Breast epithelium (tissue), 3 donors: Measurements from ENCODE around the gene SLC23A2.

Source experiments
- CTCF ChIP-seq, 3 donors: fragments of 450-650 bp; IDR thresholded peaks; one replicate each; pipeline ENCODE4 v1.5.1; 2016 to 2017; ENCODE audit warnings: antibody characterized with exemption in 3 of 3, mild to moderate bottlenecking in 3 of 3, moderate library complexity in 3 of 3
- POLR2A ChIP-seq: fragments of 450-650 bp; IDR thresholded peaks from one replicate; pipeline ENCODE4 v1.6.1; 2016; ENCODE audit warnings: antibody characterized with exemption, mild to moderate bottlenecking, moderate library complexity

GRCh38 chr20:4838526-4838925 is 162.8 kb downstream of the SLC23A2 start:
- TF ChIP-seq CTCF (IDR thresholded peaks at IDR 0.05) (no peak), POLR2A (no peak)
